Liver (tissue), 9 donors: ENCODE measurements around the gene RECQL. TPM values are rescaled to one million over a fixed set of nuclear protein-coding genes. Genes with fewer than 3 reads are reported as not detected.
A peak's percentile ranks its signal among the peaks of the same experiment; 100 is the strongest.

ENCODE experiments used
- DNase-seq: peaks from one replicate; pipeline ENCODE4 v3.0.0-alpha.2; 2017; ENCODE audit warnings: low spot score
- H3K27ac ChIP-seq, 2 donors: one replicate each; pipeline ENCODE4 v1.7.0; 2013; ENCODE audit warnings: inconsistent platforms in 2 of 2, low read length in 2 of 2, control low read depth in 1 of 2, low read depth in 1 of 2, mild to moderate bottlenecking in 1 of 2
- H3K27me3 ChIP-seq, 4 donors: one replicate each; pipeline versions ENCODE4 v1.6.1 to v1.7.0; 2013; ENCODE audit warnings: low read length in 3 of 4, inconsistent platforms in 1 of 4, mild to moderate bottlenecking in 1 of 4, moderate library complexity in 1 of 4; ENCODE audit not compliant: control insufficient read depth in 4 of 4, insufficient read depth in 4 of 4
- H3K36me3 ChIP-seq, 4 donors: one replicate each; pipeline versions ENCODE4 v1.6.1 to v1.7.0; 2013; ENCODE audit warnings: low read length in 3 of 4, mild to moderate bottlenecking in 3 of 4, low read depth in 1 of 4, moderate library complexity in 1 of 4; ENCODE audit not compliant: control insufficient read depth in 4 of 4, insufficient read depth in 3 of 4
- H3K4me1 ChIP-seq, 4 donors: one replicate each; pipeline versions ENCODE4 v1.6.1 to v1.7.0; 2013; ENCODE audit warnings: low read length in 3 of 4, mild to moderate bottlenecking in 3 of 4, moderate library complexity in 1 of 4; ENCODE audit not compliant: control insufficient read depth in 4 of 4, insufficient read depth in 4 of 4
- H3K4me3 ChIP-seq, 3 donors: one replicate each; pipeline versions ENCODE4 v1.6.1 to v1.7.0; 2013; ENCODE audit warnings: low read length in 3 of 3, control low read depth in 1 of 3, low read depth in 1 of 3, mild to moderate bottlenecking in 1 of 3
- H3K9ac ChIP-seq, 2 donors: one replicate each; pipeline ENCODE4 v1.7.0; 2013; ENCODE audit warnings: low read length in 2 of 2, mild to moderate bottlenecking in 2 of 2, moderate library complexity in 2 of 2, control low read depth in 1 of 2, low read depth in 1 of 2
- H3K9me3 ChIP-seq, 4 donors: one replicate each; pipeline versions ENCODE4 v1.6.1 to v1.7.0; 2013; ENCODE audit warnings: low read length in 3 of 4; ENCODE audit not compliant: control insufficient read depth in 4 of 4
- EGR1 ChIP-seq, 2 donors: IDR thresholded peaks; 2 replicates each; pipeline ENCODE4 v1.6.1; 2016 to 2018; ENCODE audit warnings: antibody characterized with exemption in 2 of 2, low read depth in 2 of 2
- FOXA1 ChIP-seq: IDR thresholded peaks from 2 replicates; pipeline ENCODE4 v1.6.1; 2016; ENCODE audit warnings: antibody characterized with exemption
- FOXA2 ChIP-seq: IDR thresholded peaks from 2 replicates; pipeline ENCODE4 v1.6.1; 2016; ENCODE audit warnings: antibody characterized with exemption
- GABPA ChIP-seq, 2 donors: IDR thresholded peaks in 1 of 2; conservative IDR thresholded peaks in 1 of 2; 2 replicates each; pipeline ENCODE4 v1.6.1; 2016; ENCODE audit warnings: antibody characterized with exemption in 2 of 2, mild to moderate bottlenecking in 1 of 2, moderate library complexity in 1 of 2
- HNF4A ChIP-seq, 2 donors: conservative IDR thresholded peaks; 2 replicates each; pipeline ENCODE4 v1.6.1; 2016; ENCODE audit warnings: antibody characterized with exemption in 2 of 2, mild to moderate bottlenecking in 2 of 2
- HNF4G ChIP-seq: IDR thresholded peaks from 2 replicates; pipeline ENCODE4 v1.6.1; 2016; ENCODE audit warnings: antibody characterized with exemption
- JUND ChIP-seq, 2 donors: IDR thresholded peaks; 2 replicates each; pipeline ENCODE4 v1.6.1; 2016; ENCODE audit warnings: antibody characterized with exemption in 2 of 2
- MAX ChIP-seq: IDR thresholded peaks from 2 replicates; pipeline ENCODE4 v1.6.1; 2016; ENCODE audit warnings: antibody characterized with exemption
- NR2F2 ChIP-seq: IDR thresholded peaks from 2 replicates; pipeline ENCODE4 v1.6.1; 2016; ENCODE audit warnings: antibody characterized with exemption
- RAD21 ChIP-seq, 2 donors: IDR thresholded peaks; 2 replicates each; pipeline ENCODE4 v1.6.1; 2016; ENCODE audit warnings: antibody characterized with exemption in 2 of 2, mild to moderate bottlenecking in 2 of 2
- REST ChIP-seq: IDR thresholded peaks from 2 replicates; pipeline ENCODE4 v1.6.1; 2016; ENCODE audit warnings: antibody characterized with exemption, mild to moderate bottlenecking
- RXRA ChIP-seq, 2 donors: IDR thresholded peaks; 2 replicates each; pipeline ENCODE4 v1.6.1; 2017 to 2018; ENCODE audit warnings: antibody characterized with exemption in 2 of 2, mild to moderate bottlenecking in 1 of 2
- SP1 ChIP-seq: IDR thresholded peaks from 2 replicates; pipeline ENCODE4 v1.6.1; 2018; ENCODE audit warnings: antibody characterized with exemption, mild to moderate bottlenecking
- TAF1 ChIP-seq: conservative IDR thresholded peaks from 2 replicates; pipeline ENCODE4 v1.6.1; 2016; ENCODE audit warnings: antibody characterized with exemption, mild to moderate bottlenecking
- YY1 ChIP-seq: IDR thresholded peaks from 2 replicates; pipeline ENCODE4 v1.6.1; 2016; ENCODE audit warnings: antibody characterized with exemption, mild to moderate bottlenecking
- ZBTB33 ChIP-seq: IDR thresholded peaks from 2 replicates; pipeline ENCODE4 v1.6.1; 2016; ENCODE audit warnings: antibody characterized with exemption
- WGBS: extraction: QIAGEN DNeasy Blood & Tissue Kit; methylation state at CpG from one replicate; pipeline ENCODE4 v1.1.7; 2013; 5-methylcytosine and 5-hydroxymethylcytosine counted together
- polyA plus RNA-seq, 2 donors: library from polyadenylated mRNA; stranded (reverse) in 1 of 2; unstranded in 1 of 2; fragments of 200-250 nt in 1 of 2; fragments of >200 nt in 1 of 2; fragmentation: Nextera tagmentation in 1 of 2; extraction: Ambion mirVana in 1 of 2; gene quantifications; one replicate each; pipeline versions ENCODE4 v1.2.1 to v1.2.3, GENCODE V29; 2013 to 2015
- total RNA-seq, 2 donors: library from RNA; depleted of rRNA; stranded (reverse); fragments of >200 nt; gene quantifications; one replicate each; pipeline ENCODE4 v1.2.3, GENCODE V29; 2014
- donor health status: healthy.
- donor health status: healthy.
- donor health status: healthy.
- donor health status: healthy.
- donor health status: healthy.

Gene RECQL
- total and polyA plus RNA-seq, 4 donors, result 5.8 to 20.1 (median 12.0) TPM

GRCh38 chr12:21526721-21527345 lies 25.4 kb upstream of the RECQL start:
- WGBS, result 27% methylated on average over 12 of the region's 12 CpGs
- Histone ChIP-seq H3K27me3 (no peaks in the 10 kb centered on the region), H3K9ac (no peak overlapping the region), H3K4me1 (peaks cover 0 to 22% (median 17%) of the 10 kb centered on the region in 4 donors), H3K4me3 (peak overlapping the region; percentile 1 to 90 (median 47)), H3K36me3 (peaks cover 0 to 4% (median 2%) of the 10 kb centered on the region in 4 donors), H3K9me3 (peaks cover 0 to 3% (median 0%) of the 10 kb centered on the region in 4 donors), H3K27ac (no peak overlapping the region)
- no peak for DNase-seq
- TF ChIP-seq FOXA2, result no peak
- no peak for TF ChIP-seq YY1
- no peak for TF ChIP-seq MAX
- no peak for TF ChIP-seq TAF1
- no peak for TF ChIP-seq ZBTB33
- no peak for TF ChIP-seq RXRA (IDR thresholded peaks at IDR 0.05)

- peaks cover 0 to 3% (median 0%) of the 10 kb centered on the region in 4 donors for H3K9me3 ChIP-seq
- no peak for DNase-seq
- 99% methylated on average over 1 of the region's 1 CpG for WGBS
- H3K27ac ChIP-seq, result no peak within 1 kb of the TSS
- peaks cover 0 to 22% (median 17%) of the 10 kb centered on the region in 4 donors for H3K4me1 ChIP-seq
- peak within 1 kb of the TSS; percentile 1 to 90 (median 47) for H3K4me3 ChIP-seq
- no peaks in the 10 kb centered on the region for H3K27me3 ChIP-seq
- no peak within 1 kb of the TSS for H3K9ac ChIP-seq
- H3K36me3 ChIP-seq, result no peaks in the 10 kb centered on the region
- no peak for TF ChIP-seq FOXA1
- TF ChIP-seq HNF4A (conservative IDR thresholded peaks at IDR 0.05), result no peak
- no peak for TF ChIP-seq RAD21 (IDR thresholded peaks at IDR 0.05)
- no peak for TF ChIP-seq ZBTB33
- TF ChIP-seq RXRA (IDR thresholded peaks at IDR 0.05), result no peak
- TF ChIP-seq FOXA2, result no peak
- no peak for TF ChIP-seq GABPA (IDR thresholded peaks at IDR 0.05 in 1 of 2, conservative IDR thresholded peaks at IDR 0.05 in 1 of 2)
- no peak for TF ChIP-seq YY1
Observed at GRCh38 chr12:21526053-21526452, 24.6 kb upstream of the RECQL start, which contains the start of gene SPX. Gene SPX (plus strand): TSS chr12:21526296. CDS start chr12:21526473, 177 bp downstream.

GRCh38 chr12:21523148-21523547 lies 21.7 kb upstream of the RECQL start:
- peaks cover 0 to 17% (median 13%) of the 10 kb centered on the region in 4 donors for H3K4me1 ChIP-seq
- no peak overlapping the region for H3K4me3 ChIP-seq
- TF ChIP-seq MAX (no peak), JUND (IDR thresholded peaks at IDR 0.05) (no peak), GABPA (IDR thresholded peaks at IDR 0.05 in 1 of 2, conservative IDR thresholded peaks at IDR 0.05 in 1 of 2) (no peak), RXRA (IDR thresholded peaks at IDR 0.05) (no peak), SP1 (peak; percentile 40), TAF1 (no peak), FOXA1 (no peak), RAD21 (IDR thresholded peaks at IDR 0.05) (peak in 1 of 2 donors; percentile 18), REST (no peak), EGR1 (IDR thresholded peaks at IDR 0.05; ENCODE audit: low read depth in 2 of 2) (no peak), HNF4G (peak; percentile 57), NR2F2 (no peak), HNF4A (conservative IDR thresholded peaks at IDR 0.05) (peak; percentile 65 to 86), ZBTB33 (peak; percentile 14)
- H3K27ac ChIP-seq, result no peak overlapping the region
- no peaks in the 10 kb centered on the region for H3K36me3 ChIP-seq
- H3K27me3 ChIP-seq, result no peaks in the 10 kb centered on the region
- no peak overlapping the region for H3K9ac ChIP-seq
- peaks cover 0 to 3% (median 0%) of the 10 kb centered on the region in 4 donors for H3K9me3 ChIP-seq
- no peak for DNase-seq
